ENCODE results near the gene IGF1. TPM values are rescaled to one million over a fixed set of nuclear protein-coding genes. Genes with fewer than 3 reads are reported as not detected.

The IGF1 gene
- total and polyA plus RNA-seq, 11 donors = 1.9 to 30.3 (median 13.3) TPM

GRCh38 chr12:102522768-102523167 lies 42.4 kb upstream of the IGF1 start:
- no peak for ATAC-seq
- TF ChIP-seq CTCF (IDR thresholded peaks at IDR 0.05) (no peak), POLR2A (IDR thresholded peaks at IDR 0.05) (no peak)
- no peak overlapping the region for H3K27ac ChIP-seq
- H3K27me3 ChIP-seq = no peaks in the 10 kb centered on the region
- no peak overlapping the region for H3K4me3 ChIP-seq
- WGBS, 4 donors = 69 to 76% (median 75%) methylated on average over 4 of the region's 4 CpGs
- no peak for DNase-seq
- no peaks in the 10 kb centered on the region for H3K9me3 ChIP-seq
- no peaks in the 10 kb centered on the region for H3K36me3 ChIP-seq
- intact Hi-C loops (cut with DNase I) = no loop called here
- no peaks in the 10 kb centered on the region for H3K4me1 ChIP-seq

- H3K4me1 ChIP-seq = no peaks in the 10 kb centered on the region
- DNase-seq = no peak
- no peak overlapping the region for H3K27ac ChIP-seq
- no peaks in the 10 kb centered on the region for H3K27me3 ChIP-seq
- no peak for ATAC-seq
- no peaks in the 10 kb centered on the region for H3K9me3 ChIP-seq
- TF ChIP-seq POLR2A (IDR thresholded peaks at IDR 0.05) = no peak
- H3K36me3 ChIP-seq = no peaks in the 10 kb centered on the region
- intact Hi-C loops (cut with DNase I) = no loop called here
- WGBS, 4 donors = 70 to 91% (median 76%) methylated on average over 1 of the region's 1 CpG
- H3K4me3 ChIP-seq = no peak overlapping the region
These were observed 41.4 kb upstream of the IGF1 start for GRCh38 chr12:102521662-102522277.

- TF ChIP-seq POLR2A (IDR thresholded peaks at IDR 0.05) (no peak), CTCF (IDR thresholded peaks at IDR 0.05) (no peak)
- Histone ChIP-seq H3K9me3 (no peaks in the 10 kb centered on the region), H3K27ac (no peak overlapping the region), H3K27me3 (no peaks in the 10 kb centered on the region), H3K4me1 (no peaks in the 10 kb centered on the region), H3K4me3 (no peak overlapping the region), H3K36me3 (no peaks in the 10 kb centered on the region)
- ATAC-seq = no peak
- DNase-seq = no peak
- intact Hi-C loops (cut with DNase I) = no loop called here
- WGBS, 4 donors = 79 to 86% (median 80%) methylated on average over 5 of the region's 5 CpGs
These were observed 38.5 kb upstream of the IGF1 start for GRCh38 chr12:102518871-102519270.

- DNase-seq = no peak
- TF ChIP-seq POLR2A (IDR thresholded peaks at IDR 0.05) (no peak), CTCF (IDR thresholded peaks at IDR 0.05) (no peak)
- H3K27ac ChIP-seq = no peak overlapping the region
- no peak overlapping the region for H3K4me3 ChIP-seq
- H3K9me3 ChIP-seq = no peaks in the 10 kb centered on the region
- ATAC-seq = no peak
- 64 to 73% (median 68%) methylated on average over 1 of the region's 1 CpG for WGBS, 4 donors
- H3K36me3 ChIP-seq = no peaks in the 10 kb centered on the region
- H3K4me1 ChIP-seq = no peaks in the 10 kb centered on the region
- H3K27me3 ChIP-seq = no peaks in the 10 kb centered on the region
- intact Hi-C loops (cut with DNase I) = no loop called here
These were observed 34.3 kb upstream of the IGF1 start for GRCh38 chr12:102514696-102515095.

- 65 to 80% (median 76%) methylated on average over 3 of the region's 3 CpGs for WGBS, 4 donors
- no peak for TF ChIP-seq CTCF (IDR thresholded peaks at IDR 0.05)
- no peak for TF ChIP-seq POLR2A (IDR thresholded peaks at IDR 0.05)
- ATAC-seq = no peak
These were observed 33.4 kb upstream of the IGF1 start for GRCh38 chr12:102513739-102514138.

More at GRCh38 chr12:102513739-102514138, 33.4 kb upstream of the IGF1 start:
- Histone ChIP-seq H3K4me1 (no peaks in the 10 kb centered on the region), H3K36me3 (no peaks in the 10 kb centered on the region), H3K9me3 (no peaks in the 10 kb centered on the region), H3K27me3 (no peaks in the 10 kb centered on the region), H3K4me3 (no peak overlapping the region), H3K27ac (no peak overlapping the region)
- intact Hi-C loops (cut with DNase I) = no loop called here
- DNase-seq = no peak
